Stimulated activated CD8-positive, alpha-beta memory T cell treated with anti-CD3 and anti-CD28 coated beads, Interleukin-15, amount 100 ng/mL, for 24 hours (primary cell): ENCODE measurements around the gene APOLD1.
"Not testable (repeated sequence)": the region's sequence is repeated elsewhere in the genome, so short reads cannot be mapped to it uniquely, and the experiment has no call there.

Experiments
- DNase-seq: peaks from one replicate; pipeline ENCODE4 v3.0.0-alpha.2; 2020; ENCODE audit warnings: low read depth

The APOLD1 gene

GRCh38 chr12:12786706-12787601 is 1.5 kb downstream of the APOLD1 start:
- DNase-seq: peak; percentile 56

- DNase-seq: no peak
Observed at GRCh38 chr12:12788131-12788530, 2.7 kb downstream of the APOLD1 start.

GRCh38 chr12:12788675-12789368 is 3.4 kb downstream of the APOLD1 start:
- DNase-seq: no peak

- DNase-seq: no peak
Observed at GRCh38 chr12:12790956-12791355, 5.5 kb downstream of the APOLD1 start.

GRCh38 chr12:12791756-12792369 is 6.4 kb downstream of the APOLD1 start:
- DNase-seq: no peak

GRCh38 chr12:12792421-12792820 is 7.0 kb downstream of the APOLD1 start:
- DNase-seq: no peak

GRCh38 chr12:12794686-12795085 is 9.2 kb downstream of the APOLD1 start:
- DNase-seq: no peak

- DNase-seq: no peak
Observed at GRCh38 chr12:12796171-12796570, 10.7 kb downstream of the APOLD1 start.

- DNase-seq: no peak
Observed at GRCh38 chr12:12796928-12797793, 11.7 kb downstream of the APOLD1 start.

- DNase-seq: no peak
Observed at GRCh38 chr12:12797794-12798152, 12.3 kb downstream of the APOLD1 start.

- DNase-seq: no peak
Observed at GRCh38 chr12:12798480-12798879, 13.0 kb downstream of the APOLD1 start.

GRCh38 chr12:12799163-12799920 is 13.9 kb downstream of the APOLD1 start:
- DNase-seq: no peak

- no peak for DNase-seq
Observed at GRCh38 chr12:12800406-12801180, 15.1 kb downstream of the APOLD1 start.

GRCh38 chr12:12801656-12802055 is 16.2 kb downstream of the APOLD1 start:
- not testable (repeated sequence) for DNase-seq

GRCh38 chr12:12803186-12803585 is 17.7 kb downstream of the APOLD1 start:
- no peak for DNase-seq

GRCh38 chr12:12804011-12804410 is 18.6 kb downstream of the APOLD1 start:
- DNase-seq: no peak

GRCh38 chr12:12804432-12804886 is 19.0 kb downstream of the APOLD1 start:
- no peak for DNase-seq

- no peak for DNase-seq
Observed at GRCh38 chr12:12806784-12807516, 21.5 kb downstream of the APOLD1 start.

- not testable (repeated sequence) for DNase-seq
Observed at GRCh38 chr12:12807517-12807903, 22.1 kb downstream of the APOLD1 start.
